KMS-11 (cell line): ENCODE results near the gene HMGXB3.

ENCODE experiments used
- H2AFZ ChIP-seq: fragments of 200-600 bp; sonication (generic); 2 replicates; pipeline ENCODE4 v1.6.1; 2016; ENCODE audit warnings: antibody characterized with exemption, mixed run types, low read depth
- H3K27ac ChIP-seq: fragments of 200-600 bp; sonication (generic); 2 replicates; pipeline ENCODE4 v1.6.1; 2016; ENCODE audit warnings: mild to moderate bottlenecking, mixed run types
- H3K27me3 ChIP-seq: fragments of 200-600 bp; sonication (generic); 2 replicates; pipeline ENCODE4 v1.6.1; 2017; ENCODE audit warnings: mild to moderate bottlenecking, low read depth, mixed run types, moderate library complexity; ENCODE audit not compliant: insufficient read depth
- H3K36me3 ChIP-seq: fragments of 200-600 bp; sonication (generic); 2 replicates; pipeline ENCODE4 v1.6.1; 2017; ENCODE audit warnings: mild to moderate bottlenecking, mixed run types; ENCODE audit not compliant: insufficient read depth
- H3K4me1 ChIP-seq: fragments of 200-600 bp; sonication (generic); 2 replicates; pipeline ENCODE4 v1.6.1; 2016; ENCODE audit warnings: mild to moderate bottlenecking, low read depth, mixed run types; ENCODE audit not compliant: poor library complexity, severe bottlenecking
- H3K4me2 ChIP-seq: fragments of 200-600 bp; sonication (generic); 2 replicates; pipeline ENCODE4 v1.7.0; 2016; ENCODE audit warnings: mild to moderate bottlenecking, mixed run types
- H3K4me3 ChIP-seq: fragments of 200-600 bp; sonication (generic); IDR thresholded peaks from 2 replicates; pipeline ENCODE4 v1.6.1; 2017; ENCODE audit warnings: low read depth, low read length, mixed read lengths; ENCODE audit not compliant: insufficient read depth
- H3K79me2 ChIP-seq: fragments of 200-600 bp; sonication (generic); 2 replicates; pipeline ENCODE4 v1.6.1; 2016; ENCODE audit warnings: low read depth, mixed run types; ENCODE audit not compliant: insufficient read depth
- H3K9ac ChIP-seq: fragments of 200-600 bp; sonication (generic); 2 replicates; pipeline ENCODE4 v1.6.1; 2016; ENCODE audit warnings: mild to moderate bottlenecking, mixed run types
- H4K20me1 ChIP-seq: fragments of 200-600 bp; sonication (generic); 2 replicates; pipeline ENCODE4 v1.6.1; 2016; ENCODE audit warnings: mild to moderate bottlenecking, mixed run types; ENCODE audit not compliant: insufficient read depth
- TF ChIP-seq, protein P1 (sequence below): fragments of 200-600 bp; sonication (generic); conservative IDR thresholded peaks from 2 replicates; pipeline ENCODE4 v1.6.1; 2017; ENCODE audit warnings: low read depth, mild to moderate bottlenecking, antibody characterized with exemption, low read length, moderate library complexity, mixed read lengths

The HMGXB3 gene, protein sequence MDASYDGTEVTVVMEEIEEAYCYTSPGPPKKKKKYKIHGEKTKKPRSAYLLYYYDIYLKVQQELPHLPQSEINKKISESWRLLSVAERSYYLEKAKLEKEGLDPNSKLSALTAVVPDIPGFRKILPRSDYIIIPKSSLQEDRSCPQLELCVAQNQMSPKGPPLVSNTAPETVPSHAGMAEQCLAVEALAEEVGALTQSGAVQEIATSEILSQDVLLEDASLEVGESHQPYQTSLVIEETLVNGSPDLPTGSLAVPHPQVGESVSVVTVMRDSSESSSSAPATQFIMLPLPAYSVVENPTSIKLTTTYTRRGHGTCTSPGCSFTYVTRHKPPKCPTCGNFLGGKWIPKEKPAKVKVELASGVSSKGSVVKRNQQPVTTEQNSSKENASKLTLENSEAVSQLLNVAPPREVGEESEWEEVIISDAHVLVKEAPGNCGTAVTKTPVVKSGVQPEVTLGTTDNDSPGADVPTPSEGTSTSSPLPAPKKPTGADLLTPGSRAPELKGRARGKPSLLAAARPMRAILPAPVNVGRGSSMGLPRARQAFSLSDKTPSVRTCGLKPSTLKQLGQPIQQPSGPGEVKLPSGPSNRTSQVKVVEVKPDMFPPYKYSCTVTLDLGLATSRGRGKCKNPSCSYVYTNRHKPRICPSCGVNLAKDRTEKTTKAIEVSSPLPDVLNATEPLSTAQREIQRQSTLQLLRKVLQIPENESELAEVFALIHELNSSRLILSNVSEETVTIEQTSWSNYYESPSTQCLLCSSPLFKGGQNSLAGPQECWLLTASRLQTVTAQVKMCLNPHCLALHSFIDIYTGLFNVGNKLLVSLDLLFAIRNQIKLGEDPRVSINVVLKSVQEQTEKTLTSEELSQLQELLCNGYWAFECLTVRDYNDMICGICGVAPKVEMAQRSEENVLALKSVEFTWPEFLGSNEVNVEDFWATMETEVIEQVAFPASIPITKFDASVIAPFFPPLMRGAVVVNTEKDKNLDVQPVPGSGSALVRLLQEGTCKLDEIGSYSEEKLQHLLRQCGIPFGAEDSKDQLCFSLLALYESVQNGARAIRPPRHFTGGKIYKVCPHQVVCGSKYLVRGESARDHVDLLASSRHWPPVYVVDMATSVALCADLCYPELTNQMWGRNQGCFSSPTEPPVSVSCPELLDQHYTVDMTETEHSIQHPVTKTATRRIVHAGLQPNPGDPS (N-terminal part only)

DNA sequence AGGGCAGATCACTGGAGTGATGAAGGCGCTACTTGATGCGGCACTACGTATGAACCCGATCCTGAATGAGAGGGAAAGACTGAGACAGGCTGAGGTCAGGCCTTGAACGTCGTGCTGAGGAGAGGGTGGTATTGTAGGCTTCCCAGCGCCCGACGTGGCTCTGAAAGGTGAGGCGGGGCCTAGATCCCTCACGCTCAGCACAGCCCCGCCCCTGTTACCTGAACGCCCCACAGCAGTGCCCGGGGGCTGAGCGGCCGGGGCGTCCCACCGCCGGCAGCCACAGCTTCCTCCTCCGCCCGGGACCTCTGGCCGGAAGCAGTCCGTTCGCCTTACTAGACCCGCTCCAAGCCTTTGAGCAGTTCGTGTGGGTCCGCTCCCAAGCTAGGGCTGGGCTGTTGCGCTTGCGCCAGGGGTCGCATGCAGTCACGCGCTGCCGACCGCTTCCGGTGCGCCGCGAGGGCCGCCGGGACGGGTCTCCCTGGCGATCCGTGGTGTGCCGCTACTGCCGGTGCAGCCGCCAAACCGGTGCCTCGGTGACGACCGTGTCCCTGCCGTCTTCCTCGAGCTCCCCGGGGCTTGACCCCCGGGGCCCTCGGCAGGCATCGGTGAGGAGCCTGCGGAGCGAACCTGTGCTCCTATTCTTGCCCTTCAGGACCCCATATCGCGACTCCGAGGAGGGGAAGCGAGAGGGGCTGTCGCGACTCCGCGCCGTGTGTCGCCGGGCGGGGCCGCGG, at the start of gene HMGXB3, which contains the start of gene TIGD6:
Gene HMGXB3, plus strand, starts transcription at position 484 of the 734 bp plus-strand sequence. CDS start 4,114 bp downstream, outside the sequence.
Gene TIGD6, minus strand, starts transcription at position 399 of the 734 bp plus-strand sequence. CDS start 4,306 bp downstream, outside the sequence.
- Histone ChIP-seq H3K4me3 (no peak within 1 kb of the TSS), H4K20me1 (no peaks in the 10 kb centered on the region), H3K9ac (peak within 1 kb of the TSS; percentile 88), H3K4me1 (peaks cover 17% of the 10 kb centered on the region), H3K27ac (peak within 1 kb of the TSS; percentile 65), H3K27me3 (no peaks in the 10 kb centered on the region), H2AFZ (peak within 1 kb of the TSS; percentile 73), H3K4me2 (peak within 1 kb of the TSS; percentile 77), H3K79me2 (peaks cover 32% of the 10 kb centered on the region), H3K36me3 (no peaks in the 10 kb centered on the region)
- TF ChIP-seq, protein P1, sequence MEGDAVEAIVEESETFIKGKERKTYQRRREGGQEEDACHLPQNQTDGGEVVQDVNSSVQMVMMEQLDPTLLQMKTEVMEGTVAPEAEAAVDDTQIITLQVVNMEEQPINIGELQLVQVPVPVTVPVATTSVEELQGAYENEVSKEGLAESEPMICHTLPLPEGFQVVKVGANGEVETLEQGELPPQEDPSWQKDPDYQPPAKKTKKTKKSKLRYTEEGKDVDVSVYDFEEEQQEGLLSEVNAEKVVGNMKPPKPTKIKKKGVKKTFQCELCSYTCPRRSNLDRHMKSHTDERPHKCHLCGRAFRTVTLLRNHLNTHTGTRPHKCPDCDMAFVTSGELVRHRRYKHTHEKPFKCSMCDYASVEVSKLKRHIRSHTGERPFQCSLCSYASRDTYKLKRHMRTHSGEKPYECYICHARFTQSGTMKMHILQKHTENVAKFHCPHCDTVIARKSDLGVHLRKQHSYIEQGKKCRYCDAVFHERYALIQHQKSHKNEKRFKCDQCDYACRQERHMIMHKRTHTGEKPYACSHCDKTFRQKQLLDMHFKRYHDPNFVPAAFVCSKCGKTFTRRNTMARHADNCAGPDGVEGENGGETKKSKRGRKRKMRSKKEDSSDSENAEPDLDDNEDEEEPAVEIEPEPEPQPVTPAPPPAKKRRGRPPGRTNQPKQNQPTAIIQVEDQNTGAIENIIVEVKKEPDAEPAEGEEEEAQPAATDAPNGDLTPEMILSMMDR, result no peak

DNA sequence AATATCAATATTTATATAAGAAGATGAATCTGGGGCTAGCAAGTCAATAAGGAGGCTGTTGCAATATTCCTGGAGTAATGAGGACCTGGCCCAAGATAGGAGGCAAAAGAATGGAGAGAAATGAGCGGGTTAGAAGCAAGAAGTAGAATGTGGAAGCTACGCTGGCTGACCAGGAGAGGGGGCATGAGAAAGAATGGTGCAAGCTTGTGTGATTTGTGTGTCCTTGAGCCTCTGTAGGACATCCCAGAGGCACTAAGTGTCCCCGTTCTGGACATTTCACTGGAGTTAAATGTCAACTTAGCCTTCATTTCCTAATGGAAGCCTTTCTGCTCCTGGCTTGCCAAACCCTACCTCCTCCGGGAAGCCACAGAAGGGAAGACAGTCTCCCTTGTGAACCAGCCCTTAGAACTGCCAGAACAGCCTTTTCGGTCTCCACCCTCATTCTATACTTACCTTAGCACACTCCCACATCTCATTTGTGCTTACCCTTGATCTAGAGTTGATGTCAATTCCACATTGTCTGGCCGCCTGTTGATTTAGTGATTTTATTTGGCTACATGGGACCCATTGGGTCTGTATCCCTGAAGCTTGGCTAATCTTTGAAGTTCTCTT, 49.3 kb upstream of the HMGXB3 start:
- H3K27me3 ChIP-seq, result no peaks in the 10 kb centered on the region
- H3K4me1 ChIP-seq, result no peaks in the 10 kb centered on the region
- no peak overlapping the region for H3K4me3 ChIP-seq
- H3K27ac ChIP-seq, result no peak overlapping the region
- H4K20me1 ChIP-seq, result no peaks in the 10 kb centered on the region
- H3K9ac ChIP-seq, result no peak overlapping the region
- no peaks in the 10 kb centered on the region for H3K36me3 ChIP-seq
- H2AFZ ChIP-seq, result no peak overlapping the region
- TF ChIP-seq, protein P1, result no peak
- H3K4me2 ChIP-seq, result no peak overlapping the region
- H3K79me2 ChIP-seq, result no peaks in the 10 kb centered on the region

DNA sequence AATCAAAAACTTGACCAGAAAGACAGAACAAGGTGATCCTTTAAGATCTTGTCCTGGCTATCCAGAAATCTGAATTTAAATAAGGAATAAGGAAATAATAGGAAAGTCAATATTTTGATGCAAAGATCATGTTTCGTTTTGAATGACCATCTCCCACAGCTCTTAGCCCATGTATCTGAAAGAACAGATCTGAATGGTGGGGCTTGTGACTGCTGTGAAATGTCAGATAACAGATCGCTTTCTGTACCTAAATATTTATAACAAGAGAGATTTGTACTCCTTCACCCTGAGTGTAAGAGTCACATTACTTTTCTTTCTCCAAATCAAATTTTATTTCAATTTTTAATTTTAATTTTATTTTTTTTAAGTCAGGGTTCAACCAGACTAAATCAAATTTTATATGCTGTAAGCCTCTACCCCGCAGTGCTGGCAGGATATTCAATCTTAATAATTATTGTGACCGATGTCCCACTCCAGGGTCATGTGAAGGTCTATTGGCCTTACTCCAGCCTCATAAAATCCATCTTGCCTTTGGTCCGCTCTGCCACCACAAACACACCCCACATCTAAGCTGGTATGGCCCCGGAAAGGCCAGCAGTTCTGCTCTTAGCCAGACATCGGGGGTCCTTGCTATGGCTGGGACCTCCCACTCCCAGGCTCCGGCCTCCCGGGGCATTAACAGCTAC, 47.0 kb upstream of the HMGXB3 start:
- no peaks in the 10 kb centered on the region for H3K79me2 ChIP-seq
- no peak overlapping the region for H3K9ac ChIP-seq
- H3K36me3 ChIP-seq, result no peaks in the 10 kb centered on the region
- no peaks in the 10 kb centered on the region for H4K20me1 ChIP-seq
- TF ChIP-seq, protein P1, result no peak
- H3K27ac ChIP-seq, result no peak overlapping the region
- no peak overlapping the region for H3K4me3 ChIP-seq
- H2AFZ ChIP-seq, result no peak overlapping the region
- H3K4me1 ChIP-seq, result no peaks in the 10 kb centered on the region
- H3K27me3 ChIP-seq, result no peaks in the 10 kb centered on the region
- H3K4me2 ChIP-seq, result no peak overlapping the region
